GM18870 (cell line): ENCODE data around the gene GIGYF2.
"Not testable (repeated sequence)": the region's sequence is repeated elsewhere in the genome, so short reads cannot be mapped to it uniquely, and the experiment has no call there.

ENCODE experiments used
- ATAC-seq: cut with Tn5 transposase; IDR thresholded peaks from one replicate; pipeline ENCODE4 v1.9.1; 2021; ENCODE audit warnings: moderate library complexity; ENCODE audit not compliant: unreplicated experiment

Gene GIGYF2

DNA sequence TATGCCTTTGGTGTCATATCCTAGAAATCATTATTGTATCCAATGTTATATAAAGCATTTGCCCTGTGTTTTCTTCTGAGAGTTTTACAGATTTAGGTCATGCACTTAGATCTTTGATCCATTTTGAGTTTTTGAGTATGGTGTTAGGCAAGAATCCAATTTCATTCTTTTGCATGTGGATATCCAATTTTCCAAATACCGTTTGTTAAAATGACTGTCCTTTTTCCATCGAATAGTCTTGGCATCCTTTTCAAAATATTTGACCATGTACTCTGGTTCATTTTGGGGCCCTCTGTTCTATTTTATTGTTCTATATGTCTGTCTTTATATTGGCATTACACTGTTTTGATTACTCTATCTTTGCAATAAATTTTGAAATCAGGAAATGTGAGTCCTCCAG, 103.0 kb downstream of the GIGYF2 start:
- ATAC-seq: no peak

- ATAC-seq: no peak
These were observed 105.0 kb downstream of the GIGYF2 start for GRCh38 chr2:232802091-232802490.

DNA sequence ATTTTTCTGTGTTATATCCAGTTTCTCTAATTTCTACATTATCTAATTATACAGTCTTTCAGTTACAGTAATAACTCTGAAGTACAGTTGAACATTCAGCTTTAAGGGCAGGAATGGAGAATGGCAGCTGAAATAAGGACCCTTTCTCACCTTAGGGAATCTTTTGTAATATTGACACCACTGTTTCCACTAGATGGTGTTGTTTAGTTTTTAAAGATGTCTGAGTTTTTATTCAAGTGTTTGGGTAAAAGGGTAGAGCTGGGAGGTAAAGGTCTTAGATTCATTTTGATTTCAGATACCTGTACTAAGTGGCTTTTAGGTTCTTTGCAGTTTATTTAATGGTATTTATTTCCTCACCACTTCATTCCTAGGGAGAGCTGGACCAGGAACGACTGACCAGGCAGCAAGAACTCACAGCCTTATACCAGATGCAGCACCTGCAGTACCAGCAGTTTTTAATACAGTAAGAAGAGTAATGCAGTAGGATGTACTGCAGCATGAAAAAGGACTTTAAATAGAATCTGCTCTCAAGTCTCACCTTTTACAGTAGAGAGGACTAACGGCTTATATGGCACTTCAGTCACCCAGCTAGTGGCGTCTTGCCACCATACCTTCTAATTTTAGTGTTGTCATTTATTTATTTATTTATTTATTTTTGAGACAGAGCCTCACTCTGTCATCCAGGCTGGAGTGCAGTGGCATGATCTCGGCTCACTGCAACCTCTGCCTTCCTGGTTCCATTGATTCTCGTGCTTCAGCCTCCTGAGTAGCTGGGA, 112.4 kb downstream of the GIGYF2 start:
- no peak for ATAC-seq

- no peak for ATAC-seq
These were observed 113.3 kb downstream of the GIGYF2 start for GRCh38 chr2:232810444-232810843.

DNA sequence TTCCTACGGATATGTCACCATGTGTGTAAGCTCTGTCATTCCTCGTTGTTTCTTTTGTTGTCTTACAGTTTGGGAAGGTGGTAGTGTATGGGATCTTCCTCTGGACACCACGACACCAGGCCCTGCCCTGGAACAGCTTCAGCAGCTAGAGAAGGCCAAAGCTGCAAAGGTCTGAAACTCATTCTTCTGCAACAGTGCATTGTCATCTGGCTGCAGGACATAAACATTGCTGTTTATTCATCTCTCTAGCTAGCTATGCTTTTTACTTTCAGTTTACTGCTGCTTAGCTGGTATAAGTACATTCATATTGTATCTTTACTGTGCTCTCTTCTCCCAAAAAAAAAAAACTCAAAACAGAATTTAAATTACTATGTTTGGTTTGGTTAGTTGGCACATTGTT, 118.4 kb downstream of the GIGYF2 start:
- ATAC-seq: no peak

DNA sequence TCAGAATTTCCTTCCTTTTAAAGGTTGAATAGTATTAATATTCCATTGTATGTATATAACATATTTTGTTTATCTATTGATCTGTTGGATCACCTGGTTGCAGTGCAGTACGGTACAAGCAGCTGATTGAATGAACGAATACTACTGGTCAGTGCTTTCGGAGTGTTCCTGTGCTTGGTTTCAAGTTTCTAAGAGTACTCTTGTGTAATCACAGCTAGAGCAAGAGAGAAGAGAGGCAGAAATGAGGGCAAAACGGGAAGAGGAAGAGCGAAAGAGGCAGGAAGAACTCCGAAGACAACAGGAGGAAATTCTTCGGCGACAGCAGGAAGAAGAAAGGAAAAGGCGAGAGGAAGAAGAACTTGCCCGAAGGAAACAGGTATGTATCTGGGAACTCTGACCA, 119.5 kb downstream of the GIGYF2 start:
- ATAC-seq: no peak

GRCh38 chr2:232817756-232818155, 120.6 kb downstream of the GIGYF2 start:
- no peak for ATAC-seq

GRCh38 chr2:232829988-232830387, 132.9 kb downstream of the GIGYF2 start:
- no peak for ATAC-seq

DNA sequence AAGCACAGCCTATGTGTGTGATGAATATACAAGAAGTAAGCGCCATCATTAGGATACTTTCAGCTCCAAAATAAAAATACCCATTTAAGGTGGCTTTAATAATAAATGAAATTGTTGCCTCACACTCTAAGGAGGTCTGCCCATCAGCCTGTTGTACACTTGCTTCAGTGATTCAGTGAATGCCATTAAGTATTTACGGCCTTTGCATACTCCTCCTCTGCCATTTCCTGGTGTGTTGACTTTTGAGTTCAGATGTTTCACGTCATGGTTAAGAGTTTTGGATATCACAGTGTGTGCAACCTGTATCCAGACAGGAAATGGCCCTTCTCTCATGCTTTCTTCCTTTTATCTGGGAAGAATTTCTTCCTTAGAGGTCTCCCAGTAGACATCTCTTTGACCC, 134.4 kb downstream of the GIGYF2 start:
- ATAC-seq: no peak

DNA sequence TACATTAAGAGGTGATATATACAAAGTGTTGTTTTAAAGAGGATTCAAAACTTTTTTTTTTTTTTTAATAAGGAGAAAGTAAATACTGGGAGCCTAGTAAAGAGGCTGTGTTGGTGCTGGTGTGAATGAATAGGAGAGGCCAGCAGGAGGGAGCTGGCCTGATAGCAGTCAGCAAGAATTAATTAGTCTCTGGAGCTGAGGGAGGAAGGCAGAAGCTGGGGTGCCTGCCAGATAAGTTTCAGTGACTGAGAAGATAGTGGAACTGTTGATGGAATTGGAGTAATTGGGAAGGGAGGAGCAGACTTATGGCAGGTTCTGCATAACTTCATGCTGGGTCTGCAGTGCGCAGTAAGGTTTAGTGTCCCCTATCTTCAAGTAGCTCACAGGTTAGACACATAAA, 136.7 kb downstream of the GIGYF2 start:
- no peak for ATAC-seq

DNA sequence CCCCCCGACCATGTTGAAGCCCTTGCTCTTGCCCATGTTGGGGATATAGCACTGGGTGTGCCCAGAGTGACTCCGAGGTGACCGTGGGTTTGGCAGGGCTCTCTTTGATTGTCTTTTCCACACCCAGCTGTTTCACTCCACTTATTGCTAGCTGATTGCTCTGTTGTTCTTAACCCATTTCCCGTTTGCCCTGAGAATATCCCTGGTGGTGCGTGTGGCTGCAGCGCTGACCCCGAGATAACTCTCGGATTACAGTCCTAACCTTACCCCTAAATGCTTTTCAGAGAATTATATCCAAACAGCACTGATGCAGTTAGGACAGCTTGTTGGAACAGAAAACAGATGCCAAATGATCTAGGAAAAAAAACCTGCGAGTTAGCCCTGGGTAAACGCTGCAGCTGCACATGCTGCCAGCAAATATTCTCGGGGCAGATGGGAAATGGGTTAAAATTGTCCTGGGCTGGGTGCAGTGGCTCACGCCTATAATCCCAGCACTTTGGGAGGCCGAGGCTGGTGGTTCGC, 138.6 kb downstream of the GIGYF2 start:
- ATAC-seq: no peak

GRCh38 chr2:232836934-232837333, 139.8 kb downstream of the GIGYF2 start:
- ATAC-seq: no peak

GRCh38 chr2:232838406-232838874, 141.3 kb downstream of the GIGYF2 start:
- ATAC-seq: peak; percentile 87

GRCh38 chr2:232839411-232840079, 142.4 kb downstream of the GIGYF2 start:
- ATAC-seq: no peak

DNA sequence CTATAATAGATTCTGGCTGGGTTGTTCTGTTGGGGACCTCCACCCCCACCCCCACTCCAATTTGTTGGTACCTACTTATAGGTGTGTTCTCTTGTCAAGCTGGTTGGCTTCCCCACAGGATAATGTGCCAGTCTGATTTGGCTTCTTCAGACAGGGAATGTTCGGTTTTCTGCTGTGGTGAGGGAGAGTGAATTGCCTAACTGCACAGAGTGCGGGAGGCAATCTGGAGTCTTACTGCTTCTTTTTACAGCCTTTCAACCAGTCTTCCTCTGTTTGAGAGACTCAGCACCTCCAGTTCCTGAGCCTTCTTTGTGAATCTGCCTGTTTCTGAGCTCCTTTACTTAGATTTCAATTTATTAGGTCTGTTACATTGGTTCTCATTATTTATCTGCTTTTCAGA, 145.6 kb downstream of the GIGYF2 start:
- no peak for ATAC-seq

- no peak for ATAC-seq
These were observed 146.7 kb downstream of the GIGYF2 start for GRCh38 chr2:232843834-232844233.

GRCh38 chr2:232846055-232846454, 148.9 kb downstream of the GIGYF2 start:
- ATAC-seq: no peak

GRCh38 chr2:232850039-232850438, 152.9 kb downstream of the GIGYF2 start:
- no peak for ATAC-seq

GRCh38 chr2:232852081-232852480, 154.9 kb downstream of the GIGYF2 start:
- ATAC-seq: not testable (repeated sequence)

- no peak for ATAC-seq
These were observed 155.5 kb downstream of the GIGYF2 start for GRCh38 chr2:232852676-232853075.

DNA sequence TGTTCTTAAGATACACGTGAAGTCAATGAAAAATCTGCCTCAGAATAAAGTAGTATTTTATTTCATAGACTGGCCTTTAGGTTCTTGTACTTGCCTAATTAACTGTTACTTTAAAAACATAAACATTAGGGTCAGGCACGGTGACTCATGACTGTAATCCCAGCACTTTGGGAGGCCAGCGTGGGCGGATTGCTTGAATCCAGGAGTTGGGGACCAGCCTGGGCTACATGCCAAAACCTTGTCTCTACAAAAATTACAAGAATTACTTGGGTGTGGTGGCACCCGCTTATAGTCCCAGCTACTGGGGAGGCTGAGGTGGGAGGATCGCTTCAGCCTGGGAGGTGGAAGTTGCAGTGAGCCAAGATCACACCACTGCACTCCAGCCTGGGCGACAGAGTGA, 157.0 kb downstream of the GIGYF2 start:
- ATAC-seq: no peak

GRCh38 chr2:232857158-232857563, 160.0 kb downstream of the GIGYF2 start:
- no peak for ATAC-seq
